ENCODE results near the gene EIF1AD.
"Not testable (repeated sequence)": the region's sequence is repeated elsewhere in the genome, so short reads cannot be mapped to it uniquely, and the experiment has no call there.

Gene EIF1AD

GRCh38 chr11:65958774-65959420, 43.1 kb downstream of the EIF1AD start:
- TF ChIP-seq CTCF (IDR thresholded peaks at IDR 0.05; ENCODE audit: insufficient read depth, low read depth, low read length, missing control alignments): no peak
- H3K4me3 ChIP-seq (ENCODE audit: low read length): no peak overlapping the region
- no peak for DNase-seq (ENCODE audit: low read depth)

GRCh38 chr11:65958291-65958690, 43.7 kb downstream of the EIF1AD start:
- no peak for TF ChIP-seq CTCF (IDR thresholded peaks at IDR 0.05; ENCODE audit: insufficient read depth, low read depth, low read length, missing control alignments)
- no peak for DNase-seq (ENCODE audit: low read depth)
- H3K4me3 ChIP-seq (ENCODE audit: low read length): no peak overlapping the region

DNA sequence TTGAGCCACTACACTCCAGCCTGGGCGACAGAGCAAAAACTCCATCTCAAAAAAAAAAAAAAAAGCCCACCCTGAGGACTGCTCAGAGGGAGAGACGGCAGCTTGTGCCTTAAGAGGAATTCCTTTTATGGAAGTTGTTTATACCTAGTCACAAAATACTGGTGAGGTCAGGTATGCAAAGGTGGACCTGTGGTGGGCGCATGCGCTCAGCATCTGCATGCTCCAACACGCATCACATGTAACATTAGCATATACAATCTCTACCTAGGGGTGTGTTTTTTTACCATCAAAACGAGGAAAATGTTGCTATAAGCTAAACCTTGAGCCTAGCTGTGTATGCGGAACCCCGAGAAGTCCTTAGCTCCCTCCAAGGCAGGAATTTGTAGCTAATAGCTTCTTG, 47.2 kb downstream of the EIF1AD start:
- H3K4me3 ChIP-seq (ENCODE audit: low read length): no peak overlapping the region
- DNase-seq (ENCODE audit: low read depth): peak; percentile 83
- TF ChIP-seq CTCF (IDR thresholded peaks at IDR 0.05; ENCODE audit: insufficient read depth, low read depth, low read length, missing control alignments): no peak

- no peak overlapping the region for H3K4me3 ChIP-seq (ENCODE audit: low read length)
- no peak for TF ChIP-seq CTCF (IDR thresholded peaks at IDR 0.05; ENCODE audit: insufficient read depth, low read depth, low read length, missing control alignments)
- DNase-seq (ENCODE audit: low read depth): no peak
Observed at GRCh38 chr11:65953471-65953870, 48.5 kb downstream of the EIF1AD start.

DNA sequence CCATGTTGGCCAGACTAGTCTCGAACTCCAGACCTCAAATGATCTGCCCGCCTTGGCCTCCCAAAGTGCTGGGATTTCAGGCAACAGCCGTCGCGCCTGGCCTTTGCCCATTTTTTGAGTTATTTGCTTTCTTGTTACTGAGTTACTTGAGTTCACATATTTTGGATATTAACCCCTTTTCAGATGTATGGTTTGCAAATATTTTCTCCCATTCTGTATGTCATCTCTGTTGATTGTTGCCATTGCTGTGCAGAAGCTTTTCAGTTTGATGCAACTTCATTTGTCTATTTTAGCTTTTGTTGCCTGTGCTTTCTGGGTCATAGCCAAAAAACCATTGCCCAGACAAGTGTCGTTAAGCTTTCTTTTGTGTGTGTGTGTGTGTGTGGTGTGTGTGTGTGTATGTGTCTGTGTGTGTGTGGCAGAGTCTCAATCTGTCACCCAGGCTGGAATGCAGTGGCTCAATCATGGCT, 49.9 kb downstream of the EIF1AD start:
- TF ChIP-seq CTCF (IDR thresholded peaks at IDR 0.05; ENCODE audit: insufficient read depth, low read depth, low read length, missing control alignments): no peak
- DNase-seq (ENCODE audit: low read depth): peak; percentile 74
- H3K4me3 ChIP-seq (ENCODE audit: low read length): no peak overlapping the region

- peak; percentile 56 for DNase-seq (ENCODE audit: low read depth)
- not testable (repeated sequence) for H3K4me3 ChIP-seq (ENCODE audit: low read length)
Observed at GRCh38 chr11:65951641-65952040, 50.3 kb downstream of the EIF1AD start.

DNA sequence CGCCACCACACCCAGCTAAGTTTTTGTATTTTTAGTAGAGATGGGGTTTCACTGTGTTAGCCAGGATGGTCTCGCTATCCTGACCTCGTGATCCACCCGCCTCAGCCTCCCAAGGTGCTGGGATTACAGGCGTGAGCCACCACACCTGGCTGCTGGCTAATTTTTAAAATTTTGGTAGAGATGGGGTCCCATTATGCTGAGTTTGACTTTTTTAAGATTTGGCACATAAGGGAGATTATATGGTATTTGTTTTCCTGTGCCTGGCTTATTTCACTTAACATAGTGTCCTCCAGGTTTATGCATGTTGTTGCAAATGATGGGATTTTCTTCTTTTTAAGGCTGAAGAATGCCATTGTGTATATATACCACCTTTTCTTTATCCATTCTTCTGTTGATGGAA, 51.2 kb downstream of the EIF1AD start:
- not testable (repeated sequence) for DNase-seq (ENCODE audit: low read depth); H3K4me3 ChIP-seq (ENCODE audit: low read length)

GRCh38 chr11:65947603-65948125, 54.3 kb downstream of the EIF1AD start:
- H3K4me3 ChIP-seq (ENCODE audit: low read length): no peak overlapping the region

More at GRCh38 chr11:65947603-65948125, 54.3 kb downstream of the EIF1AD start:
- no peak for DNase-seq (ENCODE audit: low read depth)
- TF ChIP-seq CTCF (IDR thresholded peaks at IDR 0.05; ENCODE audit: insufficient read depth, low read depth, low read length, missing control alignments): no peak

All from epithelial cell of esophagus (primary cell).